Measurements from ENCODE around the gene COL18A1.

- no peak for TF ChIP-seq SP1 (IDR thresholded peaks at IDR 0.05)
- TF ChIP-seq FOXA1 (IDR thresholded peaks at IDR 0.05) = no peak
- TF ChIP-seq FOXK2 (IDR thresholded peaks at IDR 0.05) = no peak
- TF ChIP-seq FOXM1 (IDR thresholded peaks at IDR 0.05; ENCODE audit: borderline replicate concordance) = no peak
- TF ChIP-seq L3MBTL2 (conservative IDR thresholded peaks at IDR 0.05) = no peak
- TF ChIP-seq TARDBP (IDR thresholded peaks at IDR 0.05) = no peak
- no peak for TF ChIP-seq ZNF384 (IDR thresholded peaks at IDR 0.05)
- TF ChIP-seq ARNT (IDR thresholded peaks at IDR 0.05) = no peak
- TF ChIP-seq BHLHE40 (IDR thresholded peaks at IDR 0.05; ENCODE audit: borderline replicate concordance) = no peak
- no peak for TF ChIP-seq LEF1 (IDR thresholded peaks at IDR 0.05; ENCODE audit: borderline replicate concordance)
- no peak for TF ChIP-seq SUZ12 (IDR thresholded peaks at IDR 0.05)
- TF ChIP-seq ELF4 (IDR thresholded peaks at IDR 0.05) = no peak
- no peak for TF ChIP-seq HDGF (IDR thresholded peaks at IDR 0.05; ENCODE audit: borderline replicate concordance)
These were observed 100.6 kb downstream of the COL18A1 start for GRCh38 chr21:45505416-45506021.

Measured in HEK293T (cell line).